A673 (cell line): ENCODE results near the gene SPECC1L. TPM values are rescaled to one million over a fixed set of nuclear protein-coding genes. Genes with fewer than 3 reads are reported as not detected.

ENCODE experiments used
- BruUV-seq: library from RNA; stranded (reverse); fragments of 400-500 nt; replicated peaks from 2 replicates; lab custom pipeline; 2021; lab: Mats Ljungman, UMichigan
- CTCF ChIA-PET: fragments of 300-600 bp; sonication (Branson Sonifier 250); formaldehyde crosslinking; loops from one replicate; lab custom pipeline; 2022; ENCODE audit warnings: antibody characterized with exemption; lab: Charles Lee
- POLR2A ChIA-PET: fragments of 300-600 bp; sonication (Branson Sonifier 250); formaldehyde crosslinking; loops from one replicate; lab custom pipeline; 2022; ENCODE audit warnings: antibody characterized with exemption; ENCODE audit not compliant: low non-redundant PET; lab: Charles Lee
- DNase-seq: peaks from one replicate; pipeline ENCODE4 v3.0.0-alpha.2; 2015; ENCODE audit warnings: low spot score
- H3K27ac ChIP-seq: fragments of 200-600 bp; sonication (generic); 2 replicates; pipeline ENCODE4 v1.5.1; 2016; ENCODE audit warnings: mixed run types, low read depth, mild to moderate bottlenecking, mixed read lengths, antibody characterized with exemption, low read length; ENCODE audit not compliant: poor library complexity, severe bottlenecking
- H3K27me3 ChIP-seq: fragments of 200-600 bp; sonication (generic); replicated peaks from 2 replicates; pipeline ENCODE4 v1.6.1; 2017; ENCODE audit warnings: mixed run types, low read depth, mild to moderate bottlenecking, mixed read lengths, antibody characterized with exemption, low read length; ENCODE audit not compliant: insufficient read depth, poor library complexity
- H3K36me3 ChIP-seq: fragments of 200-600 bp; sonication (generic); 2 replicates; pipeline ENCODE4 v1.6.1; 2016; ENCODE audit warnings: mixed run types, mild to moderate bottlenecking, mixed read lengths, antibody characterized with exemption, low read length; ENCODE audit not compliant: insufficient read depth, poor library complexity, severe bottlenecking
- H3K4me1 ChIP-seq: fragments of 200-600 bp; sonication (generic); 2 replicates; pipeline ENCODE4 v1.6.1; 2017; ENCODE audit warnings: mixed run types, mild to moderate bottlenecking, mixed read lengths, antibody characterized with exemption, low read length; ENCODE audit not compliant: insufficient read depth, poor library complexity, severe bottlenecking
- H3K4me3 ChIP-seq: fragments of 200-600 bp; sonication (generic); 2 replicates; pipeline ENCODE4 v1.5.1; 2016; ENCODE audit warnings: low read depth, mixed run types, mild to moderate bottlenecking, mixed read lengths, low read length; ENCODE audit not compliant: poor library complexity, severe bottlenecking
- H3K9me3 ChIP-seq: fragments of 200-600 bp; sonication (generic); 2 replicates; pipeline ENCODE4 v1.6.1; 2016; ENCODE audit warnings: mixed run types, low read depth, mild to moderate bottlenecking, mixed read lengths, antibody characterized with exemption, low read length; ENCODE audit not compliant: poor library complexity, severe bottlenecking
- EZH2 ChIP-seq: fragments of 200-600 bp; sonication (generic); IDR thresholded peaks from 2 replicates; pipeline ENCODE4 v1.6.1; 2017; ENCODE audit warnings: borderline replicate concordance, low read depth, mild to moderate bottlenecking, mixed read lengths, antibody characterized with exemption, low read length; ENCODE audit not compliant: poor library complexity, severe bottlenecking
- intact Hi-C: fragments of 100-400 bp; cut with micrococcal nuclease; formaldehyde crosslinking; loops from one replicate; pipeline ENCODE4 v1.10.0; 2022; ENCODE audit not compliant: unreplicated experiment
- total RNA-seq: library from RNA; stranded (reverse); gene quantifications from 2 replicates; pipeline ENCODE4 v1.2.3, GENCODE V29; 2021
- TF ChIP-seq, protein P1 (sequence below): fragments of 300-800, 200-600 bp; sonication (generic); conservative IDR thresholded peaks from 2 replicates; pipeline ENCODE4 v1.5.1; 2017; ENCODE audit warnings: low read depth, mild to moderate bottlenecking, antibody characterized with exemption, low read length, moderate library complexity, mixed read lengths

SPECC1L gene
- total RNA-seq, 1 experiment from 2014 or later = 56.7 TPM

GRCh38 chr22:24341627-24342026, 71.0 kb downstream of the SPECC1L start:
- no peaks in the 10 kb centered on the region for H3K9me3 ChIP-seq
- ChIA-PET CTCF (no interaction called here), POLR2A (no interaction called here)
- H3K4me3 ChIP-seq = no peak overlapping the region
- no peak overlapping the region for H3K27ac ChIP-seq
- no peaks in the 10 kb centered on the region for H3K4me1 ChIP-seq
- DNase-seq = no peak
- peaks cover 51% of the 10 kb centered on the region for H3K36me3 ChIP-seq
- BruUV-seq = no TSS peak
- TF ChIP-seq, protein P1, sequence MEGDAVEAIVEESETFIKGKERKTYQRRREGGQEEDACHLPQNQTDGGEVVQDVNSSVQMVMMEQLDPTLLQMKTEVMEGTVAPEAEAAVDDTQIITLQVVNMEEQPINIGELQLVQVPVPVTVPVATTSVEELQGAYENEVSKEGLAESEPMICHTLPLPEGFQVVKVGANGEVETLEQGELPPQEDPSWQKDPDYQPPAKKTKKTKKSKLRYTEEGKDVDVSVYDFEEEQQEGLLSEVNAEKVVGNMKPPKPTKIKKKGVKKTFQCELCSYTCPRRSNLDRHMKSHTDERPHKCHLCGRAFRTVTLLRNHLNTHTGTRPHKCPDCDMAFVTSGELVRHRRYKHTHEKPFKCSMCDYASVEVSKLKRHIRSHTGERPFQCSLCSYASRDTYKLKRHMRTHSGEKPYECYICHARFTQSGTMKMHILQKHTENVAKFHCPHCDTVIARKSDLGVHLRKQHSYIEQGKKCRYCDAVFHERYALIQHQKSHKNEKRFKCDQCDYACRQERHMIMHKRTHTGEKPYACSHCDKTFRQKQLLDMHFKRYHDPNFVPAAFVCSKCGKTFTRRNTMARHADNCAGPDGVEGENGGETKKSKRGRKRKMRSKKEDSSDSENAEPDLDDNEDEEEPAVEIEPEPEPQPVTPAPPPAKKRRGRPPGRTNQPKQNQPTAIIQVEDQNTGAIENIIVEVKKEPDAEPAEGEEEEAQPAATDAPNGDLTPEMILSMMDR = no peak
- TF ChIP-seq EZH2 = no peak
- intact Hi-C loops = no loop called here
- no peaks in the 10 kb centered on the region for H3K27me3 ChIP-seq

DNA sequence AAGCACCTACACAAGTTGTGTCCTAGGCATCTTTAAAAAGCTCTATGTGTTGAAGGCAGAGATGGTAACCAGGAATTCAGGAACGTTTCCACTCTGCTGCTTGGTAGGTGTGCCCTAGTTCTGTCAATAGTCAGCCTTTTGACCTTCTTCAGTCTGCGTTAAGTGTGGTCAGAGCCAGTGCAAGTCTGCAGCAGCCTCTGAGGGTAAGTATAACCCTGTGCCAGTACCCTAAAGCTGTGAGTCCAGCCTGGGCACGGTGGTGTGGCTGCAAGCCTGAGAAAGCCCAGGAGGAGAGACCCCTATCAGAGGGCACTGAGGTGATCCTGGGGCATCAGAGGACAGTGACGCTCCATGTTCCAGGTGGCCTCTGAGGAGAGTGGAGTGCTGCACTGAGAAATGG, 80.0 kb downstream of the SPECC1L start:
- Histone ChIP-seq H3K9me3 (no peaks in the 10 kb centered on the region), H3K4me1 (no peaks in the 10 kb centered on the region), H3K27ac (no peak overlapping the region), H3K4me3 (no peak overlapping the region), H3K36me3 (peaks cover 52% of the 10 kb centered on the region), H3K27me3 (no peaks in the 10 kb centered on the region)
- POLR2A ChIA-PET = no interaction called here
- CTCF ChIA-PET = no interaction called here
- TF ChIP-seq EZH2 = no peak
- TF ChIP-seq, protein P1 = no peak
- DNase-seq = no peak
- intact Hi-C loops = no loop called here
- no TSS peak for BruUV-seq

DNA sequence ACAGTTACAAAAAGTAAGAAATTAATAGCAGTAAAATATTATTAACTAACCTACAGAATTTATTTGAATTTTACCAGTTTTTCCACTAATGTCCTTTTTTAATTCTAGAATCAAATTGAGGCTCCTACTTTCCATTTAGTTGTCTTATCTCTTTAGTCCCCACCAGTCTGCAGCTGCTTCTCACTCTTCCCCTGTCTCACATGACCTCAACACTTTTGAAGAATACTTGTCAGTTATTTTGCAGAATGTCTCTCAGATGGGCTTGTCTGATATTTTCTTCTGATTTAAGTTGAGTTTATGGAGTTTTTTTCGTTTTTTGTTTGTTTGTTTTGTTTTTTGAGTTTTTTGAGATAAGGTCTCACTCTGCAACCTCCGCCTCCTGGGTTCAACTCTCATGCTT, 82.5 kb downstream of the SPECC1L start:
- Histone ChIP-seq H3K4me1 (no peaks in the 10 kb centered on the region), H3K36me3 (peaks cover 40% of the 10 kb centered on the region), H3K4me3 (no peak overlapping the region), H3K27me3 (no peaks in the 10 kb centered on the region), H3K27ac (no peak overlapping the region), H3K9me3 (no peaks in the 10 kb centered on the region)
- intact Hi-C loops = no loop called here
- POLR2A ChIA-PET = no interaction called here
- CTCF ChIA-PET = no interaction called here
- DNase-seq = no peak
- TF ChIP-seq EZH2 = no peak
- TF ChIP-seq, protein P1 = no peak
- no TSS peak for BruUV-seq
